OCI-LY1 (cell line): ENCODE results near the gene GUCA1C.

ENCODE experiments used
- H2AFZ ChIP-seq: fragments of 200-600 bp; sonication (generic), shearing (Covaris generic); 2 replicates; pipeline ENCODE4 v1.6.0; 2014; ENCODE audit warnings: antibody characterized with exemption, mild to moderate bottlenecking, low read length
- H3F3A ChIP-seq: fragments of 200-600 bp; sonication (generic), shearing (Covaris generic); 2 replicates; pipeline ENCODE4 v1.6.0; 2014; ENCODE audit warnings: mild to moderate bottlenecking, antibody characterized with exemption, low read length, moderate library complexity; ENCODE audit not compliant: insufficient read depth
- H3K27ac ChIP-seq: fragments of 200-600 bp; sonication (generic); 2 replicates; pipeline ENCODE4 v1.5.1; 2014; ENCODE audit warnings: low read length, mixed run types, mild to moderate bottlenecking, low read depth; ENCODE audit not compliant: poor library complexity, severe bottlenecking
- H3K27me3 ChIP-seq: fragments of 200-600 bp; sonication (generic); 2 replicates; pipeline ENCODE4 v1.6.0; 2014; ENCODE audit warnings: antibody characterized with exemption, mild to moderate bottlenecking, low read length, moderate library complexity; ENCODE audit not compliant: insufficient read depth
- H3K36me3 ChIP-seq: fragments of 200-600 bp; sonication (generic); 2 replicates; pipeline ENCODE4 v1.6.1; 2014; ENCODE audit warnings: mild to moderate bottlenecking, antibody characterized with exemption, low read length, moderate library complexity, mixed read lengths; ENCODE audit not compliant: insufficient read depth
- H3K4me1 ChIP-seq: fragments of 200-600 bp; sonication (generic); 2 replicates; pipeline ENCODE4 v1.5.1; 2014; ENCODE audit warnings: mild to moderate bottlenecking, low read length, moderate library complexity; ENCODE audit not compliant: insufficient read depth, severe bottlenecking
- H3K4me2 ChIP-seq: fragments of 200-600 bp; sonication (generic), shearing (Covaris generic); 2 replicates; pipeline ENCODE4 v1.6.1; 2014; ENCODE audit warnings: low read length
- H3K4me3 ChIP-seq: fragments of 200-600 bp; sonication (generic); 2 replicates; pipeline ENCODE4 v1.5.1; 2014; ENCODE audit warnings: low read length, low read depth, mild to moderate bottlenecking, mixed read lengths; ENCODE audit not compliant: poor library complexity, severe bottlenecking
- H3K79me2 ChIP-seq: fragments of 200-600 bp; shearing (Covaris generic); 2 replicates; pipeline ENCODE4 v1.6.1; 2016; ENCODE audit warnings: mixed run types, low read length, mixed read lengths; ENCODE audit not compliant: insufficient read depth
- H3K9ac ChIP-seq: fragments of 200-600 bp; sonication (generic), shearing (Covaris generic); 2 replicates; pipeline ENCODE4 v1.6.1; 2014; ENCODE audit warnings: mild to moderate bottlenecking, low read length, mixed read lengths
- H3K9me2 ChIP-seq: fragments of 200-600 bp; sonication (generic), shearing (Covaris generic); 2 replicates; pipeline ENCODE4 v1.6.1; 2014; ENCODE audit warnings: low read depth, mild to moderate bottlenecking, low read length, mixed read lengths
- H3K9me3 ChIP-seq: fragments of 200-600 bp; shearing (Covaris generic); 2 replicates; pipeline ENCODE4 v1.6.1; 2014; ENCODE audit warnings: low read length, mixed read lengths
- H4K20me1 ChIP-seq: fragments of 200-600 bp; sonication (generic), shearing (Covaris generic); 2 replicates; pipeline ENCODE4 v1.6.0; 2016; ENCODE audit warnings: mild to moderate bottlenecking, low read length; ENCODE audit not compliant: insufficient read depth
- CTCF ChIP-seq: fragments of 200-600 bp; sonication (generic), shearing (Covaris generic); IDR thresholded peaks from 2 replicates; pipeline ENCODE4 v1.5.1; 2017; ENCODE audit warnings: mild to moderate bottlenecking, antibody characterized with exemption, low read length, moderate library complexity, mixed read lengths
- EZH2 ChIP-seq: fragments of 200-600 bp; sonication (generic), shearing (Covaris generic); IDR thresholded peaks from 2 replicates; pipeline ENCODE4 v1.8.0; 2017; ENCODE audit warnings: borderline replicate concordance, mixed run types, mild to moderate bottlenecking, antibody characterized with exemption, low read length, moderate library complexity, mixed read lengths

Gene GUCA1C

GRCh38 chr3:108947855-108948254, 5.8 kb downstream of the GUCA1C start:
- Histone ChIP-seq H2AFZ (no peak overlapping the region), H3K27me3 (no peaks in the 10 kb centered on the region), H3F3A (no peaks in the 10 kb centered on the region), H3K4me2 (no peak overlapping the region), H3K9ac (no peak overlapping the region), H4K20me1 (no peaks in the 10 kb centered on the region), H3K36me3 (no peaks in the 10 kb centered on the region), H3K27ac (no peak overlapping the region), H3K4me3 (no peak overlapping the region), H3K79me2 (no peaks in the 10 kb centered on the region), H3K4me1 (no peaks in the 10 kb centered on the region), H3K9me3 (no peaks in the 10 kb centered on the region), H3K9me2 (no peaks in the 10 kb centered on the region)
- TF ChIP-seq CTCF (no peak), EZH2 (no peak)

- H3F3A ChIP-seq: no peaks in the 10 kb centered on the region
- no peaks in the 10 kb centered on the region for H3K27me3 ChIP-seq
- TF ChIP-seq CTCF: no peak
- no peak for TF ChIP-seq EZH2
- H3K9me2 ChIP-seq: no peaks in the 10 kb centered on the region
- H3K4me2 ChIP-seq: no peak overlapping the region
- H3K4me1 ChIP-seq: no peaks in the 10 kb centered on the region
- no peaks in the 10 kb centered on the region for H3K9me3 ChIP-seq
- H3K79me2 ChIP-seq: no peaks in the 10 kb centered on the region
- no peak overlapping the region for H2AFZ ChIP-seq
- H3K4me3 ChIP-seq: no peak overlapping the region
- H3K27ac ChIP-seq: no peak overlapping the region
- no peaks in the 10 kb centered on the region for H4K20me1 ChIP-seq
- no peaks in the 10 kb centered on the region for H3K36me3 ChIP-seq
- H3K9ac ChIP-seq: no peak overlapping the region
Measured at GRCh38 chr3:108946292-108947285, 7.1 kb downstream of the GUCA1C start.

- Histone ChIP-seq H3K4me2 (no peak overlapping the region), H3K9me3 (no peaks in the 10 kb centered on the region), H3K9me2 (no peaks in the 10 kb centered on the region), H3K9ac (no peak overlapping the region), H2AFZ (no peak overlapping the region), H4K20me1 (no peaks in the 10 kb centered on the region), H3K27ac (no peak overlapping the region), H3K79me2 (no peaks in the 10 kb centered on the region), H3K27me3 (no peaks in the 10 kb centered on the region), H3K4me1 (no peaks in the 10 kb centered on the region), H3K36me3 (no peaks in the 10 kb centered on the region), H3K4me3 (no peak overlapping the region), H3F3A (no peaks in the 10 kb centered on the region)
- no peak for TF ChIP-seq EZH2
- TF ChIP-seq CTCF: no peak
Measured at GRCh38 chr3:108940568-108941263, 13.0 kb downstream of the GUCA1C start.
